NCI-H446 (cell line): ENCODE data around the gene KLC4.
"Not testable (repeated sequence)": the region's sequence is repeated elsewhere in the genome, so short reads cannot be mapped to it uniquely, and the experiment has no call there.

Source experiments
- DNase-seq, 2 experiments: peaks; one replicate each; lab custom pipeline; 2025; lab: John Stamatoyannopoulos, UW

KLC4 gene

DNA sequence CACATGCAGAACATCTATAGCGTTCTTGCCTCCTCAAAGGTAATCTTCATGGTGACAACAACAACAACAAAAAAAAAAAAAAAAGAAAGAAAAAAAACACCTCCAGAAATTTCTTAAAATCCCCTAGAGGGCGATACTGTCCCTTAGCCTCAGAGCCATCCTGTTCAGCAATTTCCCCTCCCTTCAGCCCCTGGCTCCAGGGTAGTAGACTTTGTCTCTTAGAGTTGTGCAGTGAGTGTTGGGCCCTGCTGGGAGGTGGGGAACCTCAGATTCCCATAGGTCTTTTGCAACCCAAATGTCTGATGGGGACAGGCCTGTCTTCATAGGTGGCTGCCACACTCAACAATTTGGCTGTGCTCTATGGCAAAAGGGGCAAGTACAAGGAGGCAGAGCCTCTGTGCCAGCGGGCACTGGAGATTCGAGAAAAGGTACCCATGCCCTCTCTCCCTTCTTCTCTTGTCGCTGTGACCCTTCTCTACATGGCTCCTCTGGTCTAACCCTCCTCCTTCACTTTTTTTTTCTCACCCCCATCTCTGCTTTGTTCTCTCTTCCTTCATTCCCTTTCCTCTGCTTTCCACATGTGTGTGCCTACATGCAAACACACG is 10.7 kb downstream of the KLC4 start:
- DNase-seq: peak; percentile 64 to 69

DNA sequence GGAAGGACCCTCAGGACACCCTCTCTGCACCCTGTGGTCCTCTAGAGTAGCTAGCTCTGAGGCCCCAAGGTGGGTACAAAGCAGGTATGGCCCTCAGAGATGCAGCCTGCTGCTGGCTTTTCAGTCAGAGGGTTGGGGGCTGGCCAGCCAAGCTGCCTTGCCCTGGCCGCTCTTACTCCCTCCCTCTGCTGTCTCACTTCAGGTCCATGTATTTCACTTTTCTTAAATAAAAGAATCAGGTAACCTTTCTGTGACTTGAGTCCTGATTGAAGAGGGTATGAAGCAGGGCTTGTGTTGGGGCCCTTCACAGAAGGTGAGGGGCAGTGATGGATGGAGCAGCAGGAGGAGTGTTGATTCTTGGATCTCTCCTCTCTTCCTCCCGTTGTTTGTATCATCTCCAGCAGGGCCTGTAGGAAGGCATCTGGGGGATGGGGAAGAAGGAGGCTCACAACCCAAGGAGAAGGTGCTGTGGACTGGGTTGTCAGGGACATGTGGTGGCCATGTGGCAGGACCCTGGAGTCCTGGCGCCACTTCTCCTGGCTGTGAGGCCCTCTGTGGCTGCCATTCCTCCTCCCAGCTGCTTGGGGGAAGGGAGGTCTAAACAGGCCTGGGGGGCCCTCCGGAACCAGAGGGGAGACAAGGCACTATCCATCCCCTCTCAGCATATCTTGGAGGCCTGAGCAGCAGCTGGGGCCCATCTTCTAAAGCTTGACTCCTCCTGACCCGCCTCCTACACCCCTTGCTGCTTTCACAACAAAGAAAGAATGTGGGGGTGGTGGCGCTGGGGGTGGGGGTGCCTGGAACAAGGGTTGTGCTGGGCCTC is 15.6 kb downstream of the KLC4 start:
- no peak for DNase-seq

DNA sequence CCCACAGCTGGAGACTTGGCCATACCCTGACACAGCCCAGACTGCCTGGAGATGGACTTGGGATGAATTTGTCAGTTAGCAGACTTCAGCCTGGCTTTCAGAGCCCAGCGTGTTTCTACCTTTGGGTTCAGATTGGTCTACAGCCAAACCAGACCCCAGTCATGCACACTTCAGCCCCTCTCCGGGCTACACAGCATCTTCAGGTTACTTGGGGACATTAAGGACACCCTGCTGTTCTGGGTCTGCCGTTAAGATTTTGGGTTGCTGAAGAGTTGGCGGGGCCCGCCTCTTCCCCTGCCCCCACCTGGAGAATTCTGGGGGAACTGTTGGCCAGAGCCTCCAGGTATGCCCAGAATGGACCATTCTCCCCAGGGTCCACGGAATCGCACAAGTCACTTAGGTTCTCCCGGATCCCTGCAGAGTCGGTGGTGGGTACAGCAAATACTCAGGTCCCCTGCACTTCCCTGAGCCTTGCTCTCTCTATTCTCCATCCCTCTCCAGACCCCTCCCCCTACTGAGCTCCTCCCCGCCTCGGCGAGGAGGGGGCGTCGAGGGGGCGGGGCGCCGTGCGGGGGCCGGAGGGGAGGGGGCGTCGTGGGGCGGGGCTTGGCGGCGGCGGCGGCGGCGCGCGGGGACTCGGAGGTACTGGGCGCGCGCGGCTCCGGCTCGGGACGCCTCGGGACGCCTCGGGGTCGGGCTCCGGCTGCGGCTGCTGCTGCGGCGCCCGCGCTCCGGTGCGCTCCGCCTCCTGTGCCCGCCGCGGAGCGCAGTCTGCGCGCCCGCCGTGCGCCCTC is 16.4 kb downstream of the KLC4 start, which contains the start of gene PTK7:
TSS of gene PTK7 (plus strand) at position 645 of the 794 bp plus-strand sequence. CDS start 175 bp downstream, outside the sequence.
- peak; percentile 71 to 87 for DNase-seq

DNA sequence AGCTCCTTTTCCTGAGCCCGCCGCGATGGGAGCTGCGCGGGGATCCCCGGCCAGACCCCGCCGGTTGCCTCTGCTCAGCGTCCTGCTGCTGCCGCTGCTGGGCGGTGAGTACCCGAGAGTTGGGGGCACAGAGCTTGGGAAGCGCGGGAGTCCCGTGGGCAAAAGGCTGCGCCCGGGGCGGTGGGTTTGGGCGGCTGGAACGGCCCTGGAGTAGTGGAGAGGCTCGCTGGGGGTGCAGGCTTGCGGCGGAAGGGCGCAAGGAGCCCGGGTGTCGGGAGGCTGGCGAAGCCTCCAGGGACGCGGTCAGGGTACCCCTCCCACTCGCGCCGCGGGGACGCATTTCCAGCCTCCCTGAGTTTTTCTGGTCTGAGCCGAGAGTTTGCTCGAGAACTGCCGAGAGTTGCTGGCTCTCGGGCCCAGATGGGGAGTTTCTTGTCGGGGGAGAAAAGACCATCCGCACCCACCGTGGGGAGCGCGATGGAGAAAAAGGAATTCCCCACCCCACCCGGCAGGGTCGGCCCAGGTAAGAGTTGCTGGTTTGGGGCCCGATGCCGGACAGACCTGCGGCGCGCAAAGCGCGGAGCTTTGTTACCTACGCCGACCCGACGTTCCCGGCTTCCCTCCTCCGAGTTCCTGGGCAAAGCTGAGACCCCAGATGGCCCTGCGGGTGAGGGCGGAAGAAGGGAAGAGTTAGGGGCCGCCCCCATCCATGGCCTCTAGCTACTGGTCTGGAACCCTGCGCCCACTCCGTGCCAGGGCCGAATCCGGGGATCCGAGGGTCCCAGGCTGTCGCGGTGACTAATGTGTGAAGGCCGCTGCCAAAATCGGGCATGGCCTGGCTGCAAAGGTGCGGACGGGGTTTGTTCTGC is 17.3 kb downstream of the KLC4 start:
- peak in 1 of 2 experiments; percentile 58 for DNase-seq

DNA sequence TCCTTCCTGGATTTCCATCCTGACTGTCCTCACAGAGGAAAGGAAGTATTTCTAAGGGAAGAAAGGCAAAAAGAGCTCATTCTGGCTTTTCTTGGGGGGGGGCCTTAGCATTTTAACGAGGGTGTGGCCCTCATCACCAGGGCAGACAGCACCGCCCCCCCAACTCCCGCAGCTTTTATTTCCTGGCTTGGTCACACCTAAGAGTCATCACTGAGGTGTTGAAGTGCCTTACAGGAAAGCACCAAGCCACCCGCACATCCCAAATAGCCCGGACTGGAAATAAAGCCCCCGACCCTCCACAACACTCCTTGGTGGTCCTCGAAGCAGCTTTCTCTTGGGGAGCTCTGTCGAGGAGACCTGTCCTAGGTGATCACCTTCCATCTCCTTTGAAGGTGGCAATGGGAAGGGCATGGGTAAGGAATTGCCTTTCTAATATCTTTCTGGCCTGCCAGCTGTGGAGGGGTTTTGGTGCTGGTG is 17.9 kb downstream of the KLC4 start:
- DNase-seq: no peak

DNA sequence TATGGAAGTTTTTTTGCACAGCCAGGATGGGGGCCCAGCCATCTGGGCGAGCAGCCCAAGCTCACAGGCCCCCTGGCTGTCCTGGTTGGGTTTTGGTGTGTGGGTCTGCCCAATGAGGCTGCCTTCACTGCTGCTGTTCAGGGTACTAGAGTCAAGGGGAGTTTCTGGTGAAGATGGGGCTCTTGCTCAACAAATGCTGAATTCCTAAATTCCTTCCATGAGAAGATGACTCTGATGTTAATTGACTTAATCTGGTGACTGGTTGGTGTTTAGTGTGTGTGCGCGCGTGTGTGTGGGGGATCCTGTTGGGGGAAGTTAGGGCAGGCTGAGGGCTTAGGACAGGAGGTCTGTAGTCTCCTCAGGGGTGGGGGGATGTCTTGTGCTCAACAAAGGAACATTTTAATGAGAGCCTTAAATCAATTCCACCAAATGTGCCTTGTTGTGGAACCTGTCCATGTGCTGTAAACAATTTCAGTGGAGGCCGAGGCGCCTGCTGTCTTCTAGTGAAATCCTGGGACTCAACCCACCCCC is 18.6 kb downstream of the KLC4 start:
- peak in 1 of 2 experiments; percentile 20 for DNase-seq

DNA sequence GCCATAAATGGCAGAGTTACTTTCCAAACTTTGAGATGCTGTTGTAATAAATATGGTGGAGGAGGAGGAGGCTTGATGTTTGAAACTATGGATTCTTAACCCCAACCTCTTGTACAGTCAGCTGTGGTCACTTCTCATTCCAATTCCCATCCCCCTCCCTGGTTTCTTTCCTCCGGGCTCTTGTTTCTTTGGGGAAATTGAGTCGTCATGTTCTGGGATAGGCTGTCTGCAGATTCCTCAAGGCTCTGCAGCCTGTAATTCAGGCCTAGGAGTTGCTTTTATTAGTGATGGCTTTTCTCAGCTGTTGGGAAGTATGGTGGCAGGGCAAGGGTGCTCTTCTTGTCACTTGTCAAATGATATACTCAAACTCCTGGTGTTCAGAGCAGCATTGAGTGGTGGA is 19.3 kb downstream of the KLC4 start:
- DNase-seq: no peak

DNA sequence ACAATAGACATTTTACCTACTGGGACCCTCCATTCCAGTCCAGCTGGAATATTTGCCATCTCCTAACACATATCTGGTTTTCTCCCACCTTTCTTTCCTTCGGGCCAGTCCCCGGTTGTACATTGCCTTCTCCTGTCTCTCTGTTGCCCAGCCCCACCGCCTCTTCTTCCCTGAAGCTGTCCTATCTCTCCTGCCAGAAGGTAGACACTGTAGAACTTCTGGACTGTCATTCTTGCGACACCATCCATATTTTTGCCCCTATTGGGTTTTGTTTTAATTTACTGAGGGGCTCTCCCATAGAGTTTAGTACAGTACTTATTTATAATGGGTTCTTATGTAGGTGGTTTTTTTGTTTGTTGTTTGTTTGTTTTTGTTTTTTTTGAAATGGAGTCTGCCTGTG is 21.6 kb downstream of the KLC4 start:
- DNase-seq: no peak

DNA sequence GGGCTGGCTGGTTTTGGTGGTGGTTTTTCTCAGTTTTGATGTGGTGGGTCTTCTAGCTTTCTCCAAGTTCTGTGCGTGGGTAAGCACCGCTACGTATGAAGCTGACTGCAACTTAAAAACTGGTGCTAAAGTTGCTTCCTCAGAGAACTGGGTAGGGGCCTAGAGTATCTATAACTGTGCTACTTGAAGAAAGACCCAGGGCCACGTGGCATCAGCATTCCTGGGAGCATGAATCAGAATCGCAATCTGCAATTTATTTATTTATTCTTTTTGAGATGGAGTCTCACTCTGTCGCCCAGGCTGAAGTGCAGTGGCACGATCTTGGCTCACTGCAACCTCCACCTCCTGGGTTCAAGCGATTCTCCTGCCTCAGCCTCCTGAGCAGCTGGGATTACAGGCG is 22.5 kb downstream of the KLC4 start:
- not testable (repeated sequence) for DNase-seq

DNA sequence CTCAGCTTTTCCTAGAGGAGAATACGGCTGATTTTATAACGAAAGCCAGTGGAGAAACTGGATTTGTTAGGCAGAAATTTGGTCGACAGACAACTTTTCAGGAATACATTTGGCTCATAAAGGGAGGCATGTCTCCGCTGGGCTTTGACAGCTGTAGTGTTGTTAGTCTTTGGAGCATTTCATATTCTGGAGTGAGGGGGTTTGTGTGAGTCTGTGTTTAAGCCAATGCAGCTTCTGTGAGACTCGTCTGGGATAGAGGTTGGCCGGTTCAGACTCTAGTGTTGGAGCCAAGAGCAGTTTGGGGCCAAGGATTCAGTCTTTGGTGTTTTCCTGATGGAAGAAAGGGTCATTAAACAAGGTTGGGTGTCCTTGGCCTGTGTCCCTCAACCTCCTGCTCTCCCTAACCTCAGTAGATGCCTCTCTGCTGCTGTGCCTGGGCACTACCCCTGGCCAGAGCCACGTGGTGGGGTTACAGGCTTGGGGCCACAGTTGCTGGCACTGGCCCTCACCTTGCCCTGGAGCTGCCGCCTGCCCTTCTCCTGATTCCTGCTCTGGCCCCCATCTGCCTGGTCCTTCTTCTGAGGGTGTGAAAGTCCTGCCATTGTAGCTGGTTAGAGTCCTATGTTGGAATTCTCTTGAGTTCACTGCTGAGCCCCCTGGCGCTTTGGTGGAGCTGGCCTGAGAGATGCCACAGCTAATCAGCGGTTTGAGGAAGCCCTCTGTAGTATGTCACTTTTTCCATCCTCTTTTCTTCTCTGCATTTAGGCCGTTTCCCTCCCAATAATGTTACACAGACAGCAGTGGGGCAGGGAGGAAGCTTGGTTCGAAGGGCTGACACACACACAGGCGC is 23.6 kb downstream of the KLC4 start:
- DNase-seq: peak in 1 of 2 experiments; percentile 21

DNA sequence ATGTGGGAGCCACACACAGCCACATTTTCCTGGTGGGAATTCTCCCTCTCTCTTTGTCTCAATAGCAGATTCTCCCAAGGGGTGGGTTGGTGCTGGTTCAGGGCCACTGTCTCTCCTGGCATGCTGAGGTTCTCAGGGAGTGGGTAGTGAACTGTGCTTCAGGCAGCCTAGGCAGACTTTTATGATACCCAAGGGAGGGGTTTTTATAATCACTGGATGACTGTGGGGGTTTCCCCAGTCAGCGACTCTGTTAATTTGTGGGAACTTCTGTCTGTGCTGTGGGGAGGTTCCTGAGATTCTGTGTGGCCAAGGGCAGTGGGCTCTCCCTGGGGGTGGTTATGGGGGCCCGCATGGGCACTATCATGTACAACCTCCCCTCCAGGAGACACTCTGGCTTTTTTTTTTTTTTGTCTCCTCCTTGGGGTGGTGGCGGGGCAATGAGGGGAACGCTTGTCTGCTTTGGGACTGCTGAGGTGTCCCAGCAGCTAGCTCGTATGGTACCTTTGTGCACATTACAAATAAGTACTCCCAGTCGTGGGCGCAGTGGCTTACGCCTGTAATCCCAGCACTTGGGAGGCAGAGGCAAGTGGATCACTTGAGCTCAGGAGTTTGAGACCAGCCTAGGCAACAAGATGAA is 26.7 kb downstream of the KLC4 start:
- no peak for DNase-seq

DNA sequence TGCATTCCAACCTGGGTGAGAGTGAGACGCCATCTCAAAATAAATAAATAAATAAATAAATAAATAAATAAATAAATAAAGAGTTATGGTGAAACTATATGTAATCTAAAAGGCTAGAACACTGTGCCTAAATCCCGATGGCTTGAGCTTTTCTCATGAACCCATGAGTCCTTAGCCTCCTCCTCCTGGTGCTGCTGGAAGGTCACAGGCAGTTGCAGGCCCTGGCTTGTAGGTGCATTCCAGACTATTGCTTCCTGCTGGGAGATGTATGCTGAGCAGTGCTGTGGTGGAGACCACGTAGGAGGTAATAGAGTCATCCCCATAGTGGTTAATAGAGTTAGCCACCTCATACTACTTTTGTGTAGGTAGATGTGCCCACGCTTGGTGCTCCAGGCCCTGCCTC is 29.2 kb downstream of the KLC4 start:
- no peak for DNase-seq

DNA sequence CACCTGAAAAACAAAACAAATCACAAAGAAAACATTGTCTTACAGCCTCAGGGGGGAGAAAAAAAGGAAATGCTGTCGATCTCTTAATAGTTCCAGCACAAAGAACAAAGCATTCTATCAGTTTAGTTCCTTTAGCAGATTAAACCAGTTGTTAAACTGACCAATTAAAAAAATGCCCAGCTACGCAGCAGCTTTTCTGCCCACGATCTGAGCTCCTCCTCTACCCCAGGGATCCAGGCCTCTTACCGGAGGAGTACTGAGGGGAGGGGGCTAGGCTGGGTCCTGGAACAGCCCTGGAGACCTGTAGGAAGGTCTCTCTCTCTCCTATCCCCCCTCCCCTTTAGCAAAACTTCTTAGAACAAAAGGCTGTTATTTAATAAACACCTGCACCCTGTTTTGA is 30.0 kb downstream of the KLC4 start:
- DNase-seq: no peak

DNA sequence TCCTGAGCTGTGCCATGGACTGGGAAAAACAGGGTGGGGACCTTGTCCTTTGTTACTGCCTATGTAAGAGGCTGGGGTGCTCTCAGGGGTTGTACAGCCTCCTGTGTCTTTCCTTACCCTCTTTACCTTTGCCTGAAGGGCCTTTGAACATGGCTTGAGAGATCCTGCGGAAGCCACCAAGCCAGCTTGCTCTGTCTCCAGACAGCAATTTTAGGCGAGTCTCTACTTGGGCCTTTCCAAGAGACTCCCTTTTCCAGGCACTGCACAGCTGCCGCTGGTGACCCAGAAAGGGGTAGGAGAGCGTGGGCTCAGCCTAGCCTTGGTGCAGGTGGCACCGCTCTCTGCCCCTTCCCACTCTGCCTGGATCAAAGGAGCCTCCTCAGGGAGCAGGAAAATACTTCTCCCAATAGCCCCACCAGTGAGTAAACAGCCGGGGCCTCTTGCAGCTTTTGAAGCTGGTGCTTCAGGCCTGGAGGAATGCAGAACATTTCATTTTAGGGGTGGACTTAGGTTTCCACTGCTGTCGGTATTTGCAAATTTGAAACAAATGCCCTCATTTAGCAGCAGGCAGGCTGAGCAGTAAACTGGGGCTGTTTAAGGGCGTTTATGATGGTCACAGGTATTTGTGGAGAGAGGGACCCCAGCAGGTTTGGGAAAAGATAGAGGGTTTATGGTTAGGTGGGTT is 30.6 kb downstream of the KLC4 start:
- DNase-seq: no peak

DNA sequence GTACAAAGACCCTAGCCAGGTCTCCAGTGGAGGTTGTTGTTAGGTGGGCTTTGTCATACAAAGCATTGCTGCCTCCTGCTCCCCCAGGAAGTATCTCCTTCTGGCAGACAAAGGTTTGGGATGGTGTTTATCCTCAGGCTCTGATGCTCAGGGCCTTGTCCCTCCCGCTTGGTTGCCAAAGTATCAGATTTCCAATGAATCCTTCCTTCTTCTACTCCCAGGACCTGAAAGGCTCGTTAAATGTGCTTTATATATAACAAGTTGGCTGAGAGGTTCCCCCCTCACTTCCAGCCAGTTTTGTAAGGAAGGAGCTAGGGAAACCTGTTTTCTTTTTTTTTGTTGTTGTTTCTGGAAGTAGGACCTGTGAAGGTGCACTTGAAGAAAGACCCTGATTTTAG is 31.1 kb downstream of the KLC4 start:
- DNase-seq: peak in 1 of 2 experiments; percentile 18

DNA sequence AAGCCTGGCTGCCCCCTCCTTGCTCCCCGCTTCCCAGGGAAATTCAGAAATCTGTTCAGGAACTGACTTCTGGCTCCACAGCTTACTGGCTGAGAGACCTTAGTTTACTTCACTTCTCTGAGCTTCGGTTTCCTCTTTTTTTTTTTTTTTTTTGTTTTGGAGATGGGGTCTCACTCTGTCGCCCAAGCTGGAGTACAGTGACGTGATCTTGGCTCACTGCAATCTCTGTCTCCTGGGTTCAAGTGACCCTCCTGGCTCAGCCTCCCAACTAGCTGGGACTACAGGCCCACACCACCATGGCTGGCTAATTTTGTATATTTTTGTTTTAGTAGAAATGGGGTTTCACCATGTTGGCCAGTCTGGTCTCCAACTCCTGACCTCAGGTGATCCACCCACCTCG is 31.6 kb downstream of the KLC4 start:
- no peak for DNase-seq

DNA sequence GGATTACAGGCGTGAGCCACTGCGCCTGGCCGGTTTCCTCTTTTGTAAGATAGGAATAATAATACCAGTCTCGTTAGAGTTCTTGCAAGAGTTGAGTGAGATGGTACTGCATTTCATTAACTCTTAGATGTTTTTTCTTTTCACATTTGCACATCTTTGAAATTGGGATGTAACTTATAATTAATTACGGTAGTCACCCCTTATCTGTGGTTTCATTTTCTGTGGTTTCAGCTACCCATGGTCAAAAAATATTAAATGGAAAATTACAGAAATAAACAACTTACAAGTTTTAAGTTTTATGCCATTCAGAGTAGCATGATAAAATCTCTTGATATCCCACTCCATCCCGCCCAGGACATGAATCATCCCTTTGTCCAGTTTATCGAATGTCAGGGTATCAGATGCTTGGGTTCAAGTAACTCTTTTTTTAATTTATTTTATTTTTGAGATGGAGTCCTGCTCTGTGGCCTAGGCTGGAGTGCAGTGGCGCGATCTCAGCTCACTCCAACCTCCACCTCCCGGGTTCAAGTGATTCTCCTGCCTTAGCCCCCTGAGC is 32.1 kb downstream of the KLC4 start:
- DNase-seq: no peak

DNA sequence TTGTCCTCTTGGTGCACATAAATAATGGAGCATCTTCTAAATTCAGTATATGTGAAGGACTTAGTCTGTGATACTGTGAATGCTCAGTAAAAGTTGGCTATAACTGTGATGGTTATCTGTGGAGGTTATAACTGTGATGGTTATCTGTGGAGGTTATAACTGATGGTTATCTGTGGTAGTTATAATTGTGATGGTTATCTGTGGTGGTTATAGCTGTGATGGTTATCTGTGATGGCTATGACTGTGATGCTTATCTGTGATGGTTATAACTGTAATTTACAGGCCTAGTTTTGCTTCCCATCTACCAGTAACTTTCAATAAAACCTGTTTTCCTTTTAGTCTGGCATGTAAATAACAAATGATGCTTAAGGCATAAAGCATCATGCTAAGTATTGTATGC is 33.2 kb downstream of the KLC4 start:
- no peak for DNase-seq
